ENCODE results near the gene POP7.

DNA sequence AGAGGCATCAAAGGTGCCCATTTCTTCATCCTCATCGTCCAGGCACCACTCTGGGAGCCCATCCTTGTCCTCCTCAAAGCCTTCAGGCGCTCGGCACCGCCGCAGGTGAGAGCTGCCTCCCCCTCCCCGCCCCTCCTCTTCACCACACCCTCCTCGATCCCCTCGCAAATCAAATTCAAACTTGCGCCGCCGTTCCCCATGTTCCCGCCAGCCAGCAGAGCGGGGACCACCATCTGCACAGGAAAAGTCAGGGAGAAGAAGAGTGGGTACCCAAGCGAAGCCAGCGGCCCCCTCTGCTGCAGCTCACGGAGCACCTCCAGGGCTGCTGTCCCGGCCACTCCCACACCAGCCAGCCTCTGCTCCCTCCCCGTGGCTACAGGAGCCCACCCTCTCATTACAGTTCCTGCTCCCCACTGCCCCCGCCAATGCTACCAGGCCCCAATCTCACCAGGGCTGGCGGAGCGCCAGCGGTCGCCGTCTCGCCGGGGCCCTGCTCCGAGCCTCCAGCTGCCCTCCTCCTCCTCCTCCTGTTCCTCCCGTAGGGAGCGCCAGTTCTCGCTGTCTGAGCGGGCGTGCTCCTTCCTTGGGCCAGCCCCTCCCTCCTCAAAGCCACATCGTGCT is 19.6 kb upstream of the POP7 start:
- TF ChIP-seq POLR2AphosphoS5 (IDR thresholded peaks at IDR 0.05): no peak
- TF ChIP-seq, protein P1, sequence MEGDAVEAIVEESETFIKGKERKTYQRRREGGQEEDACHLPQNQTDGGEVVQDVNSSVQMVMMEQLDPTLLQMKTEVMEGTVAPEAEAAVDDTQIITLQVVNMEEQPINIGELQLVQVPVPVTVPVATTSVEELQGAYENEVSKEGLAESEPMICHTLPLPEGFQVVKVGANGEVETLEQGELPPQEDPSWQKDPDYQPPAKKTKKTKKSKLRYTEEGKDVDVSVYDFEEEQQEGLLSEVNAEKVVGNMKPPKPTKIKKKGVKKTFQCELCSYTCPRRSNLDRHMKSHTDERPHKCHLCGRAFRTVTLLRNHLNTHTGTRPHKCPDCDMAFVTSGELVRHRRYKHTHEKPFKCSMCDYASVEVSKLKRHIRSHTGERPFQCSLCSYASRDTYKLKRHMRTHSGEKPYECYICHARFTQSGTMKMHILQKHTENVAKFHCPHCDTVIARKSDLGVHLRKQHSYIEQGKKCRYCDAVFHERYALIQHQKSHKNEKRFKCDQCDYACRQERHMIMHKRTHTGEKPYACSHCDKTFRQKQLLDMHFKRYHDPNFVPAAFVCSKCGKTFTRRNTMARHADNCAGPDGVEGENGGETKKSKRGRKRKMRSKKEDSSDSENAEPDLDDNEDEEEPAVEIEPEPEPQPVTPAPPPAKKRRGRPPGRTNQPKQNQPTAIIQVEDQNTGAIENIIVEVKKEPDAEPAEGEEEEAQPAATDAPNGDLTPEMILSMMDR (IDR thresholded peaks at IDR 0.05; ENCODE audit: poor library complexity, severe bottlenecking): no peak
- no peak for TF ChIP-seq EZH2 (IDR thresholded peaks at IDR 0.05; ENCODE audit: borderline replicate concordance, insufficient read depth, low read length, poor library complexity, severe bottlenecking)
- TF ChIP-seq, protein P2, sequence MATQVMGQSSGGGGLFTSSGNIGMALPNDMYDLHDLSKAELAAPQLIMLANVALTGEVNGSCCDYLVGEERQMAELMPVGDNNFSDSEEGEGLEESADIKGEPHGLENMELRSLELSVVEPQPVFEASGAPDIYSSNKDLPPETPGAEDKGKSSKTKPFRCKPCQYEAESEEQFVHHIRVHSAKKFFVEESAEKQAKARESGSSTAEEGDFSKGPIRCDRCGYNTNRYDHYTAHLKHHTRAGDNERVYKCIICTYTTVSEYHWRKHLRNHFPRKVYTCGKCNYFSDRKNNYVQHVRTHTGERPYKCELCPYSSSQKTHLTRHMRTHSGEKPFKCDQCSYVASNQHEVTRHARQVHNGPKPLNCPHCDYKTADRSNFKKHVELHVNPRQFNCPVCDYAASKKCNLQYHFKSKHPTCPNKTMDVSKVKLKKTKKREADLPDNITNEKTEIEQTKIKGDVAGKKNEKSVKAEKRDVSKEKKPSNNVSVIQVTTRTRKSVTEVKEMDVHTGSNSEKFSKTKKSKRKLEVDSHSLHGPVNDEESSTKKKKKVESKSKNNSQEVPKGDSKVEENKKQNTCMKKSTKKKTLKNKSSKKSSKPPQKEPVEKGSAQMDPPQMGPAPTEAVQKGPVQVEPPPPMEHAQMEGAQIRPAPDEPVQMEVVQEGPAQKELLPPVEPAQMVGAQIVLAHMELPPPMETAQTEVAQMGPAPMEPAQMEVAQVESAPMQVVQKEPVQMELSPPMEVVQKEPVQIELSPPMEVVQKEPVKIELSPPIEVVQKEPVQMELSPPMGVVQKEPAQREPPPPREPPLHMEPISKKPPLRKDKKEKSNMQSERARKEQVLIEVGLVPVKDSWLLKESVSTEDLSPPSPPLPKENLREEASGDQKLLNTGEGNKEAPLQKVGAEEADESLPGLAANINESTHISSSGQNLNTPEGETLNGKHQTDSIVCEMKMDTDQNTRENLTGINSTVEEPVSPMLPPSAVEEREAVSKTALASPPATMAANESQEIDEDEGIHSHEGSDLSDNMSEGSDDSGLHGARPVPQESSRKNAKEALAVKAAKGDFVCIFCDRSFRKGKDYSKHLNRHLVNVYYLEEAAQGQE (IDR thresholded peaks at IDR 0.05; ENCODE audit: borderline replicate concordance): no peak
- no peak for TF ChIP-seq EP300 (conservative IDR thresholded peaks at IDR 0.05; ENCODE audit: poor library complexity, severe bottlenecking)
- TF ChIP-seq SMC3 (conservative IDR thresholded peaks at IDR 0.05; ENCODE audit: poor library complexity): no peak
- no peak for TF ChIP-seq RAD21 (conservative IDR thresholded peaks at IDR 0.05)
- no peak for TF ChIP-seq TAF1 (IDR thresholded peaks at IDR 0.05; ENCODE audit: low read depth)
